ENCODE results near the gene FA2H. TPM values are rescaled to one million over a fixed set of nuclear protein-coding genes. Genes with fewer than 3 reads are reported as not detected.

FA2H gene
- total and polyA plus RNA-seq, 7 donors, result 0.71 to 31.0 (median 6.0) TPM; not detected in 2

GRCh38 chr16:74739275-74739674 is 35.3 kb downstream of the FA2H start:
- DNase-seq, result no peak
- WGBS, 2 donors, result 87 to 90% methylated on average over 6 of the region's 6 CpGs
- H3K9me3 ChIP-seq, result no peaks in the 10 kb centered on the region

GRCh38 chr16:74738816-74739215 is 35.8 kb downstream of the FA2H start:
- Histone ChIP-seq H3K9me3 (no peaks in the 10 kb centered on the region), H3K27me3 (peaks cover 0 to 13% (median 0%) of the 10 kb centered on the region in 3 donors), H3K27ac (no peak overlapping the region), H3K4me3 (no peak overlapping the region), H3K4me1 (peaks cover 0 to 25% (median 14%) of the 10 kb centered on the region in 4 donors), H3K36me3 (no peaks in the 10 kb centered on the region)
- TF ChIP-seq EP300 (IDR thresholded peaks at IDR 0.05) (no peak), POLR2AphosphoS5 (IDR thresholded peaks at IDR 0.05) (no peak), POLR2A (IDR thresholded peaks at IDR 0.05) (no peak)
- TF ChIP-seq, protein P1, sequence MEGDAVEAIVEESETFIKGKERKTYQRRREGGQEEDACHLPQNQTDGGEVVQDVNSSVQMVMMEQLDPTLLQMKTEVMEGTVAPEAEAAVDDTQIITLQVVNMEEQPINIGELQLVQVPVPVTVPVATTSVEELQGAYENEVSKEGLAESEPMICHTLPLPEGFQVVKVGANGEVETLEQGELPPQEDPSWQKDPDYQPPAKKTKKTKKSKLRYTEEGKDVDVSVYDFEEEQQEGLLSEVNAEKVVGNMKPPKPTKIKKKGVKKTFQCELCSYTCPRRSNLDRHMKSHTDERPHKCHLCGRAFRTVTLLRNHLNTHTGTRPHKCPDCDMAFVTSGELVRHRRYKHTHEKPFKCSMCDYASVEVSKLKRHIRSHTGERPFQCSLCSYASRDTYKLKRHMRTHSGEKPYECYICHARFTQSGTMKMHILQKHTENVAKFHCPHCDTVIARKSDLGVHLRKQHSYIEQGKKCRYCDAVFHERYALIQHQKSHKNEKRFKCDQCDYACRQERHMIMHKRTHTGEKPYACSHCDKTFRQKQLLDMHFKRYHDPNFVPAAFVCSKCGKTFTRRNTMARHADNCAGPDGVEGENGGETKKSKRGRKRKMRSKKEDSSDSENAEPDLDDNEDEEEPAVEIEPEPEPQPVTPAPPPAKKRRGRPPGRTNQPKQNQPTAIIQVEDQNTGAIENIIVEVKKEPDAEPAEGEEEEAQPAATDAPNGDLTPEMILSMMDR (IDR thresholded peaks at IDR 0.05), result no peak
- intact Hi-C loops (cut with DNase I), result no loop called here
- no peak for DNase-seq
- WGBS, 2 donors, result 90 to 92% methylated on average over 11 of the region's 11 CpGs

More at GRCh38 chr16:74739275-74739674, 35.3 kb downstream of the FA2H start:
- peaks cover 0 to 30% (median 17%) of the 10 kb centered on the region in 4 donors for H3K4me1 ChIP-seq
- no peaks in the 10 kb centered on the region for H3K36me3 ChIP-seq
- TF ChIP-seq POLR2AphosphoS5 (IDR thresholded peaks at IDR 0.05), result no peak
- no peak for TF ChIP-seq POLR2A (IDR thresholded peaks at IDR 0.05)
- no peak for TF ChIP-seq EP300 (IDR thresholded peaks at IDR 0.05)
- TF ChIP-seq, protein P1 (IDR thresholded peaks at IDR 0.05), result no peak
- H3K27me3 ChIP-seq, result peaks cover 0 to 13% (median 0%) of the 10 kb centered on the region in 3 donors
- H3K27ac ChIP-seq, result no peak overlapping the region
- intact Hi-C loops (cut with DNase I), result no loop called here
- H3K4me3 ChIP-seq, result no peak overlapping the region

- peaks cover 0 to 18% (median 7%) of the 10 kb centered on the region in 4 donors for H3K4me1 ChIP-seq
- intact Hi-C loops (cut with DNase I), result no loop called here
- TF ChIP-seq POLR2A (IDR thresholded peaks at IDR 0.05), result no peak
- TF ChIP-seq, protein P1 (IDR thresholded peaks at IDR 0.05), result no peak
- no peak for TF ChIP-seq EP300 (IDR thresholded peaks at IDR 0.05)
- no peak for TF ChIP-seq POLR2AphosphoS5 (IDR thresholded peaks at IDR 0.05)
- H3K4me3 ChIP-seq, result no peak overlapping the region
- H3K27ac ChIP-seq, result no peak overlapping the region
- H3K27me3 ChIP-seq, result peaks cover 0 to 13% (median 0%) of the 10 kb centered on the region in 3 donors
- no peaks in the 10 kb centered on the region for H3K9me3 ChIP-seq
- DNase-seq, result no peak
- no peaks in the 10 kb centered on the region for H3K36me3 ChIP-seq
- WGBS, 2 donors, result 47 to 64% methylated on average over 10 of the region's 10 CpGs
These were observed 36.5 kb downstream of the FA2H start for GRCh38 chr16:74738113-74738541.

- Histone ChIP-seq H3K36me3 (no peaks in the 10 kb centered on the region), H3K27ac (no peak overlapping the region), H3K4me1 (peaks cover 0 to 12% (median 7%) of the 10 kb centered on the region in 4 donors), H3K4me3 (no peak overlapping the region), H3K9me3 (no peaks in the 10 kb centered on the region), H3K27me3 (peaks cover 0 to 13% (median 0%) of the 10 kb centered on the region in 3 donors)
- DNase-seq, result no peak
- 87 to 94% methylated on average over 6 of the region's 6 CpGs for WGBS, 2 donors
- TF ChIP-seq POLR2A (IDR thresholded peaks at IDR 0.05) (no peak), EP300 (IDR thresholded peaks at IDR 0.05) (no peak), POLR2AphosphoS5 (IDR thresholded peaks at IDR 0.05) (no peak)
- TF ChIP-seq, protein P1 (IDR thresholded peaks at IDR 0.05), result no peak
- intact Hi-C loops (cut with DNase I), result no loop called here
These were observed 37.1 kb downstream of the FA2H start for GRCh38 chr16:74737521-74737920.

Data from sigmoid colon (tissue), 7 donors.